ENCODE results near the gene PRMT7. TPM values are rescaled to one million over a fixed set of nuclear protein-coding genes. Genes with fewer than 3 reads are reported as not detected.
A peak's percentile ranks its signal among the peaks of the same experiment; 100 is the strongest.

The PRMT7 gene
- total RNA-seq, 1 experiment from 2014 or later, result 156 TPM

GRCh38 chr16:68310437-68310773, 414 bp upstream of the PRMT7 start:
- CTCF ChIA-PET, result interaction anchor here (0.6 to 2.2 kb wide), 11 partner anchors 18 to 430 kb away, joined by 3 to 22 read pairs (median 4); partner anchors contain the start of genes PLA2G15 and SLC7A6
- Histone ChIP-seq H3K9me3 (no peaks in the 10 kb centered on the region), H3K36me3 (ENCODE audit: control insufficient read depth, insufficient read depth, low read length) (peaks cover 1% of the 10 kb centered on the region), H3K27me3 (replicated peaks; ENCODE audit: control insufficient read depth, insufficient read depth, low read length) (no peaks in the 10 kb centered on the region), H3K4me1 (peaks cover 32% of the 10 kb centered on the region), H3K4me3 (ENCODE audit: low read depth, low read length) (peak overlapping the region; percentile 65)
- H3K27ac Mint-ChIP-seq (ENCODE audit: unreplicated experiment), result peak overlapping the region; percentile 89
- peaks cover 84% of the 10 kb centered on the region for H3K36me3 Mint-ChIP-seq (ENCODE audit: insufficient read depth, unreplicated experiment)
- H3K4me3 Mint-ChIP-seq (ENCODE audit: unreplicated experiment), result peak overlapping the region; percentile 77
- TF ChIP-seq CTCF (IDR thresholded peaks at IDR 0.05; ENCODE audit: insufficient read depth in 1 of 2, low read depth in 1 of 2, low read length in 1 of 2, severe bottlenecking in 1 of 2, unreplicated experiment in 1 of 2), result no peak
- no TSS peak for BruUV-seq (replicated peaks)
- no peak for DNase-seq
- H3K4me1 Mint-ChIP-seq (ENCODE audit: low read depth, unreplicated experiment), result peaks cover 33% of the 10 kb centered on the region
- no peaks in the 10 kb centered on the region for H3K27me3 Mint-ChIP-seq (ENCODE audit: insufficient read depth, unreplicated experiment)
- intact Hi-C loops (cut with micrococcal nuclease; ENCODE audit: unreplicated experiment), result loop anchor here (1.0 to 5.0 kb wide), 2 partner anchors 18 to 43 kb away; no protein-coding TSS in a partner anchor
- POLR2A ChIA-PET, result interaction anchor here (0.5 to 1.7 kb wide), 21 partner anchors 11 to 287 kb away, joined by 3 to 56 read pairs (median 4); partner anchors contain the start of genes DDX28, DUS2, ESRP2 and PLA2G15
- H3K9me3 Mint-ChIP-seq (ENCODE audit: unreplicated experiment), result no peaks in the 10 kb centered on the region

GRCh38 chr16:68313116-68313515, 2.3 kb downstream of the PRMT7 start:
- peaks cover 5% of the 10 kb centered on the region for H3K36me3 ChIP-seq (ENCODE audit: control insufficient read depth, insufficient read depth, low read length)
- ChIA-PET CTCF (no interaction called here), POLR2A (no interaction called here)
- no peak for TF ChIP-seq CTCF (IDR thresholded peaks at IDR 0.05; ENCODE audit: insufficient read depth in 1 of 2, low read depth in 1 of 2, low read length in 1 of 2, severe bottlenecking in 1 of 2, unreplicated experiment in 1 of 2)
- no peaks in the 10 kb centered on the region for H3K27me3 ChIP-seq (replicated peaks; ENCODE audit: control insufficient read depth, insufficient read depth, low read length)
- BruUV-seq (replicated peaks), result no TSS peak
- no peaks in the 10 kb centered on the region for H3K27me3 Mint-ChIP-seq (ENCODE audit: insufficient read depth, unreplicated experiment)
- no peak for DNase-seq
- peaks cover 35% of the 10 kb centered on the region for H3K4me1 ChIP-seq
- no peak overlapping the region for H3K4me3 ChIP-seq (ENCODE audit: low read depth, low read length)
- peak overlapping the region; percentile 77 for H3K4me3 Mint-ChIP-seq (ENCODE audit: unreplicated experiment)
- no peaks in the 10 kb centered on the region for H3K9me3 ChIP-seq
- peak overlapping the region; percentile 62 for H3K27ac Mint-ChIP-seq (ENCODE audit: unreplicated experiment)
- intact Hi-C loops (cut with micrococcal nuclease; ENCODE audit: unreplicated experiment), result loop anchor here (5.0 kb wide), 1 partner anchor 46 kb away; no protein-coding TSS in a partner anchor
- H3K4me1 Mint-ChIP-seq (ENCODE audit: low read depth, unreplicated experiment), result peaks cover 39% of the 10 kb centered on the region
- H3K9me3 Mint-ChIP-seq (ENCODE audit: unreplicated experiment), result no peaks in the 10 kb centered on the region
- peaks cover 88% of the 10 kb centered on the region for H3K36me3 Mint-ChIP-seq (ENCODE audit: insufficient read depth, unreplicated experiment)

DNA sequence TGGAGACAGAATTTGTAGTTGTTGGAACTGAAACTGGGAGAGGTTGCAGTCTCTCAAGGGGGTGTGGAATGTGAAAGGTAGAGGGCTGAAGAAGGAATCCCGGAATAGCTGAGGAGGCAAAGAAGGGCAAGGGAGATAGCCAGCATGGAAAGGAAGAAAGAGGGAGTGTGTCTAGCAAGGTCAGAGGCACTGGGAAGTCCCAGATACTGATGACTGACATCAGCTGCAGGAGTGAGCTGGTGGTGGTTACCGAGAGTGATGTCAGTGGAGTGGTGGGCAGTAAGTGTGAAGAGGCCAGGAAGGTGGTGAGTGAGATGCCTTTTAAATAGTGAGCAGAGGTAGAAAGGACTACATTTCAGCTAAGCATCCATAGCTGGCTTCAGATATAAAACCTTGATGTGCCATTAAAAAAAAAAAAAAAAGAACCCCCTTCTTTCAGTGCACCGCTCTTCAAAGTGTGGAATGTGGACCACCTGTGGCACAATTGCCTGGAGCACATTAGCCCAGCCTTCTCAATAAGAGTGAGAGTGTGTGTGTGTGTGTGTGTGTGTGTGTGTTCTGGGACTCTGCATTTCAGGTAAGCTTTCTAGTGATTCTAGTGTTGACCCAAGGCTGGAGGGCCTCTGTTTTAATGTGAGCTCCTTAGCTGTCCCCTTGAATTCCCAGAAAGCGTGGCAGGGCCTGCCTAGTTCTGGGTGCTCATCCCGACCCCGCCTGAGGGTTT, 8.5 kb downstream of the PRMT7 start:
- no peaks in the 10 kb centered on the region for H3K9me3 Mint-ChIP-seq (ENCODE audit: unreplicated experiment)
- Histone ChIP-seq H3K4me1 (peaks cover 7% of the 10 kb centered on the region; the same call in 1 of the 2 replicates), H3K9me3 (no peaks in the 10 kb centered on the region), H3K36me3 (ENCODE audit: control insufficient read depth, insufficient read depth, low read length) (peaks cover 4% of the 10 kb centered on the region), H3K27me3 (replicated peaks; ENCODE audit: control insufficient read depth, insufficient read depth, low read length) (no peaks in the 10 kb centered on the region), H3K4me3 (ENCODE audit: low read depth, low read length) (no peak overlapping the region)
- POLR2A ChIA-PET, result interaction anchor here (0.6 kb wide), 1 partner anchor 8 kb away, joined by 4 read pairs; no protein-coding TSS in a partner anchor
- peak overlapping the region; percentile 48 for H3K27ac Mint-ChIP-seq (ENCODE audit: unreplicated experiment)
- peaks cover 33% of the 10 kb centered on the region for H3K4me1 Mint-ChIP-seq (ENCODE audit: low read depth, unreplicated experiment)
- BruUV-seq (replicated peaks), result no TSS peak
- peaks cover 97% of the 10 kb centered on the region for H3K36me3 Mint-ChIP-seq (ENCODE audit: insufficient read depth, unreplicated experiment)
- CTCF ChIA-PET, result interaction anchor here (0.6 kb wide), 1 partner anchor 225 kb away, joined by 3 read pairs; no protein-coding TSS in a partner anchor
- intact Hi-C loops (cut with micrococcal nuclease; ENCODE audit: unreplicated experiment), result no loop called here
- no peak overlapping the region for H3K4me3 Mint-ChIP-seq (ENCODE audit: unreplicated experiment)
- DNase-seq, result no peak
- H3K27me3 Mint-ChIP-seq (ENCODE audit: insufficient read depth, unreplicated experiment), result no peaks in the 10 kb centered on the region
- no peak for TF ChIP-seq CTCF (IDR thresholded peaks at IDR 0.05; ENCODE audit: insufficient read depth in 1 of 2, low read depth in 1 of 2, low read length in 1 of 2, severe bottlenecking in 1 of 2, unreplicated experiment in 1 of 2)

Measured in Caco-2 (cell line).